Measurements from ENCODE around the gene UBL7.
"Not testable (repeated sequence)": the region's sequence is repeated elsewhere in the genome, so short reads cannot be mapped to it uniquely, and the experiment has no call there.

UBL7 gene

DNA sequence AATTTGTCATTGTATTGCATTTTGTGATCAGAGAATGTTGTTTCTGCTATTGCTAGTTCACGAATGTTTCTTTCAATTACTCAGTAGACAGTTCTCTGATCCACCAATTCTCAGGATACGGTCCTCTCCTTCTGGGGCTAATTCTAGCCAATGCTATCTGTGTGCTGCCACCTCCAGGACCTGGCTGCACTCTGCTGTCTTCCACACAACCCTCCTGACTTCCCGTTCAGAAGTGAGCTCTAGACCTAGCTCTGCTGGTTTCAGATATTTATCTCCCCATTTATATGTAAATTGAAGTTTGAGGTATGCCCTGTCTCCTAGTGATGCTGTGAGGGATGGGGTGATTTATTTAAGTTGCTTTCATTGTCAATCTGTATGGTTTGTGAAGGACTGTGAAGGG lies 21.7 kb upstream of the UBL7 start:
- TF ChIP-seq, protein P1, sequence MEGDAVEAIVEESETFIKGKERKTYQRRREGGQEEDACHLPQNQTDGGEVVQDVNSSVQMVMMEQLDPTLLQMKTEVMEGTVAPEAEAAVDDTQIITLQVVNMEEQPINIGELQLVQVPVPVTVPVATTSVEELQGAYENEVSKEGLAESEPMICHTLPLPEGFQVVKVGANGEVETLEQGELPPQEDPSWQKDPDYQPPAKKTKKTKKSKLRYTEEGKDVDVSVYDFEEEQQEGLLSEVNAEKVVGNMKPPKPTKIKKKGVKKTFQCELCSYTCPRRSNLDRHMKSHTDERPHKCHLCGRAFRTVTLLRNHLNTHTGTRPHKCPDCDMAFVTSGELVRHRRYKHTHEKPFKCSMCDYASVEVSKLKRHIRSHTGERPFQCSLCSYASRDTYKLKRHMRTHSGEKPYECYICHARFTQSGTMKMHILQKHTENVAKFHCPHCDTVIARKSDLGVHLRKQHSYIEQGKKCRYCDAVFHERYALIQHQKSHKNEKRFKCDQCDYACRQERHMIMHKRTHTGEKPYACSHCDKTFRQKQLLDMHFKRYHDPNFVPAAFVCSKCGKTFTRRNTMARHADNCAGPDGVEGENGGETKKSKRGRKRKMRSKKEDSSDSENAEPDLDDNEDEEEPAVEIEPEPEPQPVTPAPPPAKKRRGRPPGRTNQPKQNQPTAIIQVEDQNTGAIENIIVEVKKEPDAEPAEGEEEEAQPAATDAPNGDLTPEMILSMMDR (IDR thresholded peaks at IDR 0.05; ENCODE audit: borderline replicate concordance, insufficient read depth, low read depth, low read length) = 0 out of 2 replicates have a peak, but pooled peaks have one; percentile 8
- H3K4me3 ChIP-seq (ENCODE audit: low read depth, low read length) = no peak overlapping the region

DNA sequence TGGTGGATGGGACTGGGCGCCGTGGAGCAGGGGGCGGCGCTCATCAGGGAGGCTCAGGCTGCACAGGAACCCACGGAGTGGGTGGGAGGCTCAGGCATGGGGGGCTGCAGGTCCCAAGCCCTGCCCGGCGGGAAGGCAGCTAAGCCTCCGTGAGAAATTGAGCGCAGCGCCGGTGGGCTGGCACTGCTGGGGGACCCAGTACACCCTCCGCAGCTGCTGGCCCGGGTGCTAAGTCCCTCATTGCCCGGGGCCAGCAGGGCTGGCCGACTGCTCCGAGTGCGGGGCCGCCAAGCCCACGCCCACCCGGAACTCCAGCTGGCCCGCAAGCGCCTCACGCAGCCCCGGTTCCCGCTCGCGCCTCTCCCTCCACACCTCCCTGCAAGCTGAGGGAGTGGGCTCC lies 19.4 kb upstream of the UBL7 start:
- not testable (repeated sequence) for H3K4me3 ChIP-seq (ENCODE audit: low read depth, low read length)

DNA sequence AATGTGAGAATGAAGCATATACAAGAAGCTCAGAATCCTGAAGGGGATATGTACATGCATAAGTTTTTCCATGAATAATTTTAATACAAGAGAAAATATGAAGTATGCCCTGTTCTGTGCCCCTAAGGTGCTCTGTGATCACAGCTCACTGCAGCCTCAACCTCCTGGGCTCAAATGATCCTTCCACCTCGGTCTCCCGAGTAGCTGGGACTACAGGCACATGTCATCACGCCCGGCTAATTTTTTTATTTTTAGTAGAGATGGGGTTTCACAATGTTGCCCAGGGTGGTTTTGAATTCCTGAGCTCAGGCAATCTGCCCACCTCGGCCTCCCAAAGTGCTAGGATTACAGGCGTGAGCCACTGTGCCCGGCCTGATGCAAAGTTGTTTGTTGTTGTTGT lies 10.7 kb upstream of the UBL7 start:
- H3K4me3 ChIP-seq (ENCODE audit: low read depth, low read length) = not testable (repeated sequence)

DNA sequence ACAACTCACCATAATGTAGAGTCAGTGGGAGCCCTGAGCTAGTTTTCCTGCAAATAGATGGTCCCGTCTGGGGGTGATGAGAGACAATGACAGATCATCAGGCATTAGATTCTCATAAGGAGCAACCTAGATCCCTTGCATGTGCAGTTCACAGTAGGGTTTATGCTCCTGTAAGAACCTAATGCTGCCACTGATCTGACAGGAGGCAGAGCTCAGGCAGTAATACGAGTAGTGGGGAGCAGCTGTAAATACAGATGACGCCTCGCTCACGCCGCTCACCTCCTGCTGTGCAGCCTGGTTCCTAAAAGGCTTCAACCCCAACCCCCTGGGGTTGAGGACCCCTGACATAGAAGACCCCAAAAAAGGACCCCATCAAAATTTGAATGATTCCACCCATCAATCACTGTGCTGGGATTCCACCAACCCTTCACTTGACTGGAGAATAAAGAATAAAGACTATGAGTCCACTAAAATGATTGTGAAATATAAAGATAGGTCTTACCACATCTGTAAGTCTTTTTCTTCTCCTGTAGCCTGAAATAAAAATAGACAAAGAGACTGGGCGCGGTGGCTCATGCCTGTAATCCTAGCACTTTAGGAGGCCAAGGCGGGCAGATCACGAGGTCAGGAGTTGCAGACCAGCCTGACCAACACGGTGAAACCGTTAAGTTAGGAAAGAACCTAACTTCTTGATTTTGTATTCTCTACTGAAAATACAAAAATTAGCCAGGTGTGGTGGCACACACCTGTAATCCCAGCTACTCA lies 9.9 kb upstream of the UBL7 start:
- TF ChIP-seq, protein P1 (IDR thresholded peaks at IDR 0.05; ENCODE audit: borderline replicate concordance, insufficient read depth, low read depth, low read length) = no peak

DNA sequence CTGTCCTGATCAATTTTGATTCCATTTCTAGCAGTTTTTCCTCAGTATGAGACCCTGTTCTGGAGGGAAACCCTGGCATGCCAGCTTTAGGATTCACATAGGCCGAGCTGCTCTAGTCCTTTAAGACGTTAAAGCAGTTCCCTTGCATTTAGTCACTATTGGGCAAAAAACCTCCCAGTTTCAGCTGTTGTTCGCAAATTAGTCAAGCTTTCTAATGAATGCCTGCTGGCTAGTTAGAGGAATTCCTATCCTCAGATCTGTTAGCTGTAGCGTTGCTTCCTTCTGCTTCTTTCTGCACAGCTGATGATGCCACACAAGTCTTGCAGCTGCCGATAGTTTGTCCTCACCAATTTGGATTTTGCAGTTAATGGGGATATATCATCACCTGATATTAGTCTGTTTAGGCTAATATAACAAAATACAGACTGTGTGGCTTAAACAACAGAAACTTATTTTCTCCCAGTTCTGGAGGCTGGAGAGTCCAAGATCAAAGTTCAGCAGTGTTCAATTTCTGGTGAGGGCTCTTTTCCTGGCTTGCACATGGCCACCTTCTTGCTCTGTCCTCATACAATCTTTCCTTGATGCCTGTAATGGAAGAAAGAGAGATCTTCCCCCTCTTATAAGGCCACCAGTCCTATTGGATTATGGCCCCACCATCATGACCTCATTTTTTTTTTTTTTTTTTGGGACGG lies 7.5 kb upstream of the UBL7 start:
- TF ChIP-seq, protein P1 (IDR thresholded peaks at IDR 0.05; ENCODE audit: borderline replicate concordance, insufficient read depth, low read depth, low read length) = no peak
- no peak overlapping the region for H3K4me3 ChIP-seq (ENCODE audit: low read depth, low read length)

More for the DNA sequence above, 9.9 kb upstream of the UBL7 start:
- H3K4me3 ChIP-seq (ENCODE audit: low read depth, low read length) = no peak overlapping the region

DNA sequence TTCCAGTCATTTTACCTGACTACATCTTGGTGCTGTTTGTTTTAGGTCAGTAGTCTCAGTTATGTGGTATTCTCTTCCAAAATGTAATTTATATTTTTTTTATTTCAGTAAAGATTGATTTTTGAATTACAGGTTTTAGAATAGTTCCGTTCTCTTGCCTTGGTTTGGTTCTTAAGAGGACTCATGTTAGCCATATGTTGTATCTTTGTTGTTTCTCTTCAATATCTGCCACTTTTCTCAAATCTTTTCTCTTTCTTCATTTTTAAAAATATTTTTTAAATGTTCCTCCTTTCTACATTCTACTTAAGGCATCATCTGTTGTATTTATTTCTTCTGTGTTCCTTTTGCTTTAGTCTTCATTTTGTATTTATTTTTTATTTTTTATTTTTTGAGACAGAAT lies 5.6 kb upstream of the UBL7 start:
- TF ChIP-seq, protein P1 (IDR thresholded peaks at IDR 0.05; ENCODE audit: borderline replicate concordance, insufficient read depth, low read depth, low read length) = no peak
- no peak overlapping the region for H3K4me3 ChIP-seq (ENCODE audit: low read depth, low read length)

DNA sequence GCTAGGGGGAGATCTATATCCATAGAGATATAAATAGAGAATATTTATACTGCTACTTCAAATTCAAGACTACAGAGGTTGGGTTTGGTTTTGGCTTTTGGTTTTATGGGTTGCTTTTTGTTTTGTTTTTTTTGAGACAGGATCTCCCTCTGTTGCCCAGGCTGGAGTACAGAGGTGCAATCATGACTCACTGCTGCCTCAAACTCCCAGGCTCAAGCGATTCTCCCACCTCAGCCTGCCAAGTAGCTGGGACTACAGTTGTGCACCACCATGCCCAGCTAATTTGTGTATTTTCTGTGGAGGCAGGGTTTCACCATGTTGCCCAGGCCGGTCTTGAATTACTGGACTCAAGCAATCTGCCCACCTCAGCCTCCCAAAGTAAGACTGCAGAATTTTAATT lies 3.9 kb upstream of the UBL7 start:
- H3K4me3 ChIP-seq (ENCODE audit: low read depth, low read length) = no peak overlapping the region
- TF ChIP-seq, protein P1 (IDR thresholded peaks at IDR 0.05; ENCODE audit: borderline replicate concordance, insufficient read depth, low read depth, low read length) = no peak

DNA sequence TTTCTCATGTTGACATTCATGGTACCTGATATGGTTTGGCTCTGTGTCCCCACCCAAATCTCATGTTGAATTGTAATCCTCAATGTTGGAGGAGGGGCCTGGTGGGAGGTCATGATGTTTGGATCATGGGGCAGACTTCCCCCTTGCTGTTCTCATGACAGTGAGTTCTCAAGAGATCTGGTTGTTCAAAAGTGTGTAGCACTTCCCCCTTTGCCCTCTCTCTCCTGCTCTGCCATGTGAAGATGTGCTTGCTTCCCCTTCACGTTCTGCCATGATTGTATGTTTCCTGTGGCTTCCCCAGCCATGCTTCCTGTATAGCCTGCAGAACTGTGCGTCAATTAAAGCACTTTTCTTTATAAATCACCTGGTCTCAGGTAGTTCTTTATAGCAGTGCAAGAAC lies 3.3 kb upstream of the UBL7 start:
- TF ChIP-seq, protein P1 (IDR thresholded peaks at IDR 0.05; ENCODE audit: borderline replicate concordance, insufficient read depth, low read depth, low read length) = no peak
- H3K4me3 ChIP-seq (ENCODE audit: low read depth, low read length) = no peak overlapping the region

Data from GM12875 (cell line).